SK-N-SH treated with all-trans-retinoic acid at 6 μM for 48 hours (cell line): ENCODE results near the gene AKR7A3.

Source experiments
- ATAC-seq: fragments of 200-7000 bp; cut with Tn5 transposase; 3 replicates; pipeline ENCODE4 v1.9.1; 2020; ENCODE audit warnings: mild to moderate bottlenecking, moderate library complexity
- ARNTL ChIP-seq: fragments of 450-650 bp; formaldehyde crosslinking; IDR thresholded peaks from 2 replicates; pipeline ENCODE4 v1.5.0; 2020; ENCODE audit warnings: low read depth, mild to moderate bottlenecking, moderate library complexity, borderline replicate concordance
- BACH2 ChIP-seq: fragments of 250-450 bp; sonication (Bioruptor Pico); IDR thresholded peaks from 2 replicates; pipeline ENCODE4 v1.9.0; 2021; ENCODE audit warnings: mild to moderate bottlenecking, borderline replicate concordance
- CREB5 ChIP-seq: fragments of 250-450 bp; sonication (Bioruptor Pico); IDR thresholded peaks from 2 replicates; pipeline ENCODE4 v1.5.1; 2020; ENCODE audit warnings: low read depth, mild to moderate bottlenecking, moderate library complexity
- ESRRG ChIP-seq: fragments of 250-450 bp; sonication (Bioruptor Pico); IDR thresholded peaks from 2 replicates; pipeline ENCODE4 v1.6.1; 2021; ENCODE audit warnings: mild to moderate bottlenecking
- GLIS3 ChIP-seq: fragments of 250-450 bp; sonication (Bioruptor Pico); IDR thresholded peaks from 2 replicates; pipeline ENCODE4 v1.5.0; 2020; ENCODE audit warnings: mild to moderate bottlenecking, moderate library complexity
- ISL1 ChIP-seq: fragments of 250-450 bp; sonication (Bioruptor Pico); IDR thresholded peaks from 2 replicates; pipeline ENCODE4 v2.1.2; 2022; ENCODE audit warnings: mild to moderate bottlenecking, moderate library complexity
- OSR1 ChIP-seq: fragments of 250-450 bp; sonication (Bioruptor Pico); IDR thresholded peaks from 2 replicates; pipeline ENCODE4 v1.8.0; 2022; ENCODE audit warnings: moderate library complexity, mild to moderate bottlenecking, inconsistent platforms
- PATZ1 ChIP-seq: fragments of 250-450 bp; sonication (Bioruptor Pico); IDR thresholded peaks from 2 replicates; pipeline ENCODE4 v1.8.0; 2020; ENCODE audit warnings: mild to moderate bottlenecking, moderate library complexity, borderline replicate concordance
- POU6F1 ChIP-seq: fragments of 250-450 bp; sonication (Bioruptor Pico); IDR thresholded peaks from 2 replicates; pipeline ENCODE4 v1.8.0; 2021; ENCODE audit warnings: low read depth, mild to moderate bottlenecking, moderate library complexity, borderline replicate concordance
- PPARA ChIP-seq: fragments of 250-450 bp; sonication (Bioruptor Pico); IDR thresholded peaks from 2 replicates; pipeline ENCODE4 v1.5.0; 2020; ENCODE audit warnings: mild to moderate bottlenecking, borderline replicate concordance
- RARB ChIP-seq: fragments of 250-450 bp; sonication (Bioruptor Pico); IDR thresholded peaks from 2 replicates; pipeline ENCODE4 v1.8.0; 2021; ENCODE audit warnings: mild to moderate bottlenecking, moderate library complexity
- SNAI2 ChIP-seq: fragments of 250-450 bp; sonication (Bioruptor Pico); IDR thresholded peaks from 2 replicates; pipeline ENCODE4 v1.5.0; 2020; ENCODE audit warnings: mild to moderate bottlenecking, moderate library complexity
- TCF4 ChIP-seq: fragments of 250-450 bp; sonication (Bioruptor Pico); IDR thresholded peaks from 2 replicates; pipeline ENCODE4 v1.8.0; 2021; ENCODE audit warnings: mild to moderate bottlenecking, moderate library complexity, borderline replicate concordance
- TOX ChIP-seq: fragments of 250-450 bp; sonication (Bioruptor Pico); IDR thresholded peaks from 2 replicates; pipeline ENCODE4 v1.8.0; 2021; ENCODE audit warnings: mild to moderate bottlenecking, moderate library complexity, borderline replicate concordance
- ZC3H10 ChIP-seq: fragments of 250-450 bp; sonication (Bioruptor Pico); IDR thresholded peaks from 2 replicates; pipeline ENCODE4 v1.5.1; 2021; ENCODE audit warnings: mild to moderate bottlenecking, moderate library complexity
- ZFP30 ChIP-seq: fragments of 450-650 bp; formaldehyde crosslinking; IDR thresholded peaks from 2 replicates; pipeline ENCODE4 v1.5.0; 2022; ENCODE audit warnings: mild to moderate bottlenecking, moderate library complexity
- ZNF565 ChIP-seq: fragments of 450-650 bp; formaldehyde crosslinking; conservative IDR thresholded peaks from 2 replicates; pipeline ENCODE4 v1.5.0; 2020; ENCODE audit warnings: low read depth, mild to moderate bottlenecking, moderate library complexity
- ZNF70 ChIP-seq: fragments of 450-650 bp; formaldehyde crosslinking; IDR thresholded peaks from 2 replicates; pipeline ENCODE4 v1.5.0; 2020; ENCODE audit warnings: mild to moderate bottlenecking, moderate library complexity
- ZNF8 ChIP-seq: fragments of 450-650 bp; formaldehyde crosslinking; IDR thresholded peaks from 2 replicates; pipeline ENCODE4 v1.5.0; 2020; ENCODE audit warnings: mild to moderate bottlenecking, moderate library complexity
- TF ChIP-seq, protein P1 (sequence below): fragments of 250-450 bp; sonication (Bioruptor Pico); IDR thresholded peaks from 2 replicates; pipeline ENCODE4 v1.5.1; 2021; ENCODE audit warnings: mild to moderate bottlenecking, moderate library complexity

Gene AKR7A3

DNA sequence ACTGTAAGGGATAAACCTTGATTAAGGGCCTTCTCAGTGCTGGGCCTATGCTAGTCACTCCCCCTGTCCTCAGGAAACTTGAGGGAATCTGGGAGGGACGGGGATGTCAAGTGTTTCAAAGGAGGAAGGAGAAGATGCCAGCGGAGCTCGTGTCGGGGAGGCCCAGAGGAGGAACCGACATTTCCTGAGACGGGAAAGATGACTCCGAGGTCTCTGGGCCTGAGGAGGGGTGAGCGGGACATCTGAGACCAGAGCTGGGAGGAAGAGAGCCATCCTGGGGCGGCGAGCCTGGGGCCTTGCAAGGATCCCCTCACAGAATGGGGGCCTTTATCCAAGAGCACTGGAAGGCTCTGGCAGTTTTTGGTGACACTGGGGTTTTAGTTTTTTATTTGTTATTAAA, 33.9 kb upstream of the AKR7A3 start:
- no peak for ATAC-seq
- TF ChIP-seq ZNF565 (CRISPR knock-in tag) (no peak), PATZ1 (no peak), ISL1 (no peak)

GRCh38 chr1:19321071-19321470, 32.5 kb upstream of the AKR7A3 start:
- TF ChIP-seq GLIS3 (no peak), ZNF565 (CRISPR knock-in tag) (no peak), ZFP30 (CRISPR knock-in tag) (no peak), OSR1 (CRISPR knock-in tag) (no peak), ZNF8 (CRISPR knock-in tag) (no peak), ZNF70 (CRISPR knock-in tag) (no peak), ZC3H10 (no peak), ESRRG (CRISPR knock-in tag) (no peak), TCF4 (CRISPR knock-in tag) (no peak)
- TF ChIP-seq, protein P1, sequence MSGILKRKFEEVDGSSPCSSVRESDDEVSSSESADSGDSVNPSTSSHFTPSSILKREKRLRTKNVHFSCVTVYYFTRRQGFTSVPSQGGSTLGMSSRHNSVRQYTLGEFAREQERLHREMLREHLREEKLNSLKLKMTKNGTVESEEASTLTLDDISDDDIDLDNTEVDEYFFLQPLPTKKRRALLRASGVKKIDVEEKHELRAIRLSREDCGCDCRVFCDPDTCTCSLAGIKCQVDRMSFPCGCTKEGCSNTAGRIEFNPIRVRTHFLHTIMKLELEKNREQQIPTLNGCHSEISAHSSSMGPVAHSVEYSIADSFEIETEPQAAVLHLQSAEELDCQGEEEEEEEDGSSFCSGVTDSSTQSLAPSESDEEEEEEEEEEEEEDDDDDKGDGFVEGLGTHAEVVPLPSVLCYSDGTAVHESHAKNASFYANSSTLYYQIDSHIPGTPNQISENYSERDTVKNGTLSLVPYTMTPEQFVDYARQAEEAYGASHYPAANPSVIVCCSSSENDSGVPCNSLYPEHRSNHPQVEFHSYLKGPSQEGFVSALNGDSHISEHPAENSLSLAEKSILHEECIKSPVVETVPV: no peak
- ATAC-seq: no peak

DNA sequence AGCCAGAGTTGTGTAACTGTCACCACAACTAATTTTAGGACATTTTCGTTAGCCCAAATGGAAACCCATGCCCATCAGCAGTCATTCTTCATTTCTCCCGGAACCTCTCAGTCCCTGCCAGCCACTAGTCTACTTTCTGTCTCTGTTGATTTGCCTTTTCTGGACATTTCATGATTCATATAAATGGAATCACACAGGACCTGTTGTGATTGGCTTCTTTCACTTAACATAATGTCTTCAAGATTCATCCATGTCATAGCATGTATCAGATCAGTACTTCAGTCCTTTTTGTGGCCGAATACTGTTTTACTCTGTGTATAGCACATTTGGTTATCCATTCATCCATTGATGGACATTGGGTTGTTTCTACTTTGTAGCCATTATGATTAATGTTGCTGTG, 30.6 kb upstream of the AKR7A3 start:
- ATAC-seq: no peak
- TF ChIP-seq SNAI2 (CRISPR knock-in tag) (no peak), OSR1 (CRISPR knock-in tag) (no peak), RARB (no peak), BACH2 (CRISPR knock-in tag) (no peak), ARNTL (no peak), ZNF565 (CRISPR knock-in tag) (no peak), TCF4 (CRISPR knock-in tag) (no peak), CREB5 (CRISPR knock-in tag) (no peak), ZFP30 (CRISPR knock-in tag) (no peak), ISL1 (no peak), GLIS3 (no peak), ESRRG (CRISPR knock-in tag) (no peak), PPARA (no peak)
- TF ChIP-seq, protein P1: no peak

DNA sequence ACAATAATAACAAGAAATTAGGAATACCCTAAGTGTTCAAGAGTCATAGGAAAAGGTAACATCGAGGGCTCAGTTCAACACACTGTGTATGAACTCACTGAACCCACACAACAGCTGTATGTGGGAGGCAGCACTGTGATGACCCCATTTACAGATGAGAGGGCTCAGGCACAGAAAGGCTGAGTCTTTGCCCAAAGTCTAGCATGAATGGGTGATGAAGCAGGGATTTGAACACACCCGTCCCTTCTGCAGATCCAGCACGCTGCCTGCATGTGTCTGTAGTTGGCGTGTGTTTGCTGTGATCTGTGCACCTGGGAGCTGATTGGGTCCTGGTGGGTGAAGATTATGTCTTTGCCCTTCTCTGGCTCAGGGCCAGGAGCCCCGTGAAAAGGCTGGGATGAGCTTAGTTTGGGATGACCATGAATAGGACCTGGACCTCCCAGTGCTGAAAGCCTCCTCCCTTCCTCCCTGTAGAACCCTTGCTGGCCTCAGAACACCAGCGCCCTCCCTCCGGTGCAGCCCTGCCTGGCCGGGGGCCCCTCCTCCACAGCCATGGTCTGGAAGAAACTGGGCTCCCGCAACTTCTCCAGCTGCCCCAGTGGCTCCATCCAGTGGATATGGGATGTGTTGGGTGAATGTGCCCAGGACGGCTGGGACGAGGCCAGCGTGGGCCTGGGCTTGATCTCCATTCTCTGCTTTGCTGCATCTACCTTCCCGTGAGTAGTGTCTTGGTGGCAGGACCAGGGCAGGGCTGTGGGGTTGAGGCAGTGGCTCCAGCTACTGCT, 28.7 kb upstream of the AKR7A3 start:
- ATAC-seq: no peak
- TF ChIP-seq PPARA (no peak), POU6F1 (CRISPR knock-in tag) (no peak), ZFP30 (CRISPR knock-in tag) (no peak), ZC3H10 (no peak), TOX (no peak), ZNF565 (CRISPR knock-in tag) (no peak), OSR1 (CRISPR knock-in tag) (no peak)
